HuH-7.5 (cell line): Measurements from ENCODE around the gene VRK1.

ENCODE experiments used
- DNase-seq: peaks from one replicate; pipeline ENCODE4 v3.0.0; 2011; ENCODE audit warnings: low spot score

VRK1 gene

DNA sequence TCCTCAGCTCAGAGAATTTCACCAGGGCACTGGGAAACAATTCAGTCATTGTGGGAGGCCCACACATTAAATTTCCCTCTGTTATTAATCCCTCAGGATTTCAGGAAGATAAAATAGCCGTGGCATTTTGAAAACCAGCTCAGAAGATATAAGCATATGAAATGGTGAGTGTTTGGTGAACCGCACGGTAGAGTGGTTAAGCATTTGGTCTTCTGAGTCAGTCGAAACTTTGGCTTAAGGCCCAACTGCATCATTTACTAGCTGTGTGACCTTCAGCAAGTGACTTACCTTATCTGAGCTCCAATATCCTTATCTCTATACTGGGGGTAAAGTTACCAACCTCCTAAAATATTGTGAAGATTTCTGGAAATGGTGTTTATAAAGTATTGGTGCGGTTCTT lies 5.2 kb upstream of the VRK1 start:
- no peak for DNase-seq

DNA sequence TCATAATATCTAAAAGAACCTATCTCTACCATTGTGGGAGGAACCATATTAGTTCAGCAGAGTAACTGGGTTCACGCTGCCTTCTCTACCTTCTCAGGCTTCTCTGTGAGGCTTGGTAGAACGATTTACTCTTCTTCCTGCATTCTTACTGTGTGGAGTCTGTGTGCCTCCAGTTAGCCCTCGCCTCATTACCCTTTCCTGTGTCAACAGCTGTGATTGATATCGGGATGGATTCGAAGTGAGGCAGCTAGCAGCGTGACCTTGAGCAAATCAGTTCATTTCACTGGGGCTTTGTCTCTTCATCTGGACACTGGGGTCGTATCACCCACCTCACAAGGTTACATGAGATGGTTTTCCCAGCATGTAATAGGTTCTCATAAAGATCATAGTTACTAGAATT lies 4.6 kb upstream of the VRK1 start:
- no peak for DNase-seq

DNA sequence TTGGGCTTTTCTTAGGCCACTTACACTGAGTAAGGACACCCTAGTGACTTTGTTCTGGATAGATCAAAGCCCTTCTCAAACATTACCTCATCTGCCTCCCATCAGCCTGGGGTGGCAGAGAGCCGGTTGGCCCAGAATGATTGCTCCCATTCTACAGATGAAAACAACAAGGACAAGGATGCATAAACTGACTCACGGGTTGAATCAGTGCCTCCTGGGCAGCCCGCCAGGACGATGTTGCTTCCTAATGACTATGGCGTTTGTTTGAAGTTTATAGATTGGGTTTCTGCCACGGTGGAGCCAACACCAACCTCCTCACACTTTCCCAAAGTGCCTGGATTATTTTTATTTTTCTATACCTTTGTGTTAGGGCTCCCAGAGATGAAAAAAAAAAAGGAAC lies 3.6 kb upstream of the VRK1 start:
- DNase-seq, result no peak

DNA sequence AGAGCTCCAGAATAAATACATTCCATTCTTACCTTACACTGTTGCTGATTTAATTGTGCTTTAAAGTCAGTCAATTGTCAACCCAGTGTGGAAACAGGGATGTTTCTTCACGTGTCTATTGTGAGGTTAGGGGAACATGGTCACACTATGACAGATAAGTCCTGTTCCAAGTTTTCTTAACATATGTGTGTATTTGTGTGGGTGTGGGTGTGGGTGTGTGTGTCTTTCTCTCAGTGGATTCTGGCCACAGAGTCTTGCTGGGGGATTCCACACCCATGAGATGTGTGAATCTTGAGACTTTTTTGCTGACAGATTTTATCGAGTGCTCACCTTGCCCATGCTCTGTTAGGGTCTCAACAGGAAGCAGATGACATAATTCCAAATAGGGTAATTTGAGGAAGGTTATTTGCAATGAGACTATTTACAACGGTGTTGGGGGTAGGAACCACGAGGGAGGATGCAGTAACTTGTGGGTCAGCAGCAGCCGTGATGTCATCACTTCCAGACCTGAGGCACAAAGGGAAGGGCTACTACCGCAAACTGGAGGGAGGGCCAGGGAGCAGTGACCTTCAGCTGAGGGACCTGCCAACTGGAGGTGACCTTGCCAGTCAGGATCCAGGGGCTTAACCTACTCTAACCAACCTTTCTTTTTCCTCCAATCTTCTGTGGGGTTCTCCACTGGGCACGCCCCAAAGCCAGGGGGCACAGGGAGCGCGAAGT lies 1.9 kb upstream of the VRK1 start:
- no peak for DNase-seq

DNA sequence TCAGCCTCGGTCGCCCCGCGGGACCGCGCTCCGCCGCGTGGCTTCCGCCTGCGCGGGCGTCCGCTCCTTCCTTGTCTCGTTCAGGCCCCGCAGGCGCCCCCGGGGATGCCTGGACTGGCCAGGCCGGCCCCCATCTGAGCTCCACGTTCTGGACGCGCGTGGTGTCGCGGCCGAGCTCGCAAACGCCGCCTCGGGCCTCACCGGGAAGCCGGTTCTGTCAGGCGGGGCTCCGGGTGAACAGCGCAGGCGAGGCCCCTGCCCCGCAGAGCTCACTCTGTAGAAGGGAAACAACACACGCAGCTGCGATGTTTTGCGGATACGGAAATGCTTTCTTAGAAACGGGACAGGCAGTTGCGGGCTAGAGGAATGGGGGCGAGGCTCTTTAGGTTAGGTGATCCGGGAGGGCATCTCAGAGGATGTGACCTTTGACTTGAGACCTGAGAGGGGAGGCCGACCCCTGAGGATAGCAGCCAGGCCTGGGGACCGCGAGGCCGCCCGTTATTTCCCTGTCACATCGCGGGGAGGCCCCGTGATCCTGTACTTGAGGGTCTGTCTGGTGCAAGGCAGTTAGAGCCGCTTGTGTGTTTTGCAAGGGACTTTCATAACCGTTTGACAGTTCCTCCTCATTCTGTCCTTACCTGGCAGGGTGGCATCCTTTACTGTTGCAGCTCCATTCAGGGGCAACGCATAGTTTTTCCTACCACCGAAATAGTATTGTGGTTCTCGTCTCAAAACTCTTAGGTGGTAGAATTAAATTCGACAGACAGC lies 584 bp downstream of the VRK1 start:
- DNase-seq, result peak; percentile 24

DNA sequence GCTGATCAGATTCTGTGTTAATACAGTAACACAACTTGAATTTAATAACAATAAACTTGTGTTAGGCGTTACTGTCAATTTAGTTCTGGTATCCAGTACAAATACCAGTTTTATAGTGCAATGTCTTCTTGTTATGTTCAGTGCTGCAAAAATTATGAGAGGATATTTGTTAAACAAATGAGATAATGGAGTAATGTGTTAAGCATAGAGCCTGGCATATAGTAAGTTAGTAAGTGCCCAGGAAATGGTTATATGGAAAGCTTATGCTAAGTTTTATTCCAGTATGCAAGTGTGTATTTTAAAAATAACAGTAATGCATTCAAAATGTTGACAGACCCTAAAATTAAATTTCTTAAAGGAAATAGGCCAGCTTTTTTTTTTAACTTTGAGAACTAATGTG lies 1.8 kb downstream of the VRK1 start:
- no peak for DNase-seq

DNA sequence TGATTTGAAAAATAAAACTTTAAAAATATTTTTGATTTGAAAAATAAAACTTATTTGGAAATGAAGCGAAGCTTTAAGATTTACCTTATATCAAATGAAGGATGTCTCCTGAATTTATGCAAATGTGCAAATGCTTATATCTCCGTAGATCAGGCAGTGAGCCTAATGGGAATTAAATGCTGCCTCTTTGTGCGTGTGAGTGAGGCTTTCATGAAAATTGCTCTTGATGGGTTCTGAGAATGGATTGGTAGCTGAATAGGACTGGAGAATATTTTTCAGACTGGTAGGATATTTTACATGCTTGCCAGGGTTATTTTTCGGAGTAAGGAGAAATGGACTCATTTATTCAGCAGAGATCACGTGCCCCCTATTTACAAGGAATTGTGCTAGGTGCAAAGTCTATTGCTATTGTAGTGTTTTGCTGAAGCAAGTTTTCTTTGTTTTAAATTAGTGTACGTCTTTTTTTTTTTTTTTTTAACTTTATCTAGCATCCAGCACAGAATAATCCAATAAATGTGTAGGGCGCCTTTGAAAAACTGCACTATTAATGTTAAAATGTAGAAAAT lies 2.4 kb downstream of the VRK1 start:
- DNase-seq, result no peak

DNA sequence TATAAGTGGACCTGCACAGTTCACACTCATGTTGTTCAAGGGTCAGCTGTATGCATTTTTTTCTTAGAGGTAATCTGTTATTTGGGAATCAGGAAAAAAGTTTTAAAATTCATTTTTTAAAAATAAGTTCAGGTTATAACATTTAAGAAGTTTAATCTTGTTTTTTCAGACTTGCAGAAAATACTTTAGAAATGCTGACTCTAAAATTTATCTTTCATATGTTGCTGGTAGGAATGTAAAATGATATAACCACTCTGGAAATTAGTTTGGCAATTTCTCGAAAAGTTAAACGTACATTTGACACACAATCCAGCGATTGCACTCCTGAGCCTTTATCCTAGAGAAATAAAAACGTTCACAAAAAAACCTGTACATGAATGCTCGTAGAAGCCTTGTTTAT lies 4.7 kb downstream of the VRK1 start:
- no peak for DNase-seq

DNA sequence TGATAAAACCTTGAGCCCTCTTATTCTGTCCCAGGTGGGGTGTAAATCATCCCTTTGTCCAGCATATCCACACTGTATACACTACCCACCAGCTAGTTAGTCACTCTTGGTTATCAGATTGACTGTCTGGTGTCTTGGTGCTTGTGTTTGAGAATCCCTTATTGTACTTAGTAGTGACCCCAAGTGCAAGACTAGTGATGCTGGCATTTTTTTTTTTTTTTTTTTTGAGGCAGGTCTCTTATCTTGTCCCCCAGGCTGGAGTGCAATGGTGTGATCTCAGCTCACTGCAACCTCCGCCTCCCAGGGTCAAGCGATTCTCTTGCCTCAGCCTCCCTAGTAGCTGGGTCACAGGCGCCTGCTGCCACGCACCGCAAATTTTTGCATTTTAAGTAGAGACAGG lies 5.8 kb downstream of the VRK1 start:
- DNase-seq, result no peak

DNA sequence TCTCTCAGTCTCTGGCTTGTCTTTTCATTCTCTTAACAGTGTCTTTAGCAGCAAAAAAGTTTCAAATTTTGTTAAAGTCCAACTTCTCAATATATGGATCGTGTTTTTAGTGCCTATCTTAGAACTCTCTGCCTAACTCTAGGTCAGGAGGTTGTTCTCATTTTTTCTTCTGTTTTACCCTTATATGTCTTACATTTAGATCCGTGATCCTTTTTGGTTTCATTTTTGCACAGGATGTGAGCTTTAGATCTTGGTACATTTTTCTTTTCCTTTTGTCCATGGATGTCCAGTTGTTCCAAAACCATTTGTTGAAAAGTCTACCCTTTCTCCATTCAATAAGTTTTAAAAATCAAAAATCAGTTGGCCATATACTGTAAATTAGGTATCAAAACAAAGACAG lies 6.8 kb downstream of the VRK1 start:
- no peak for DNase-seq

DNA sequence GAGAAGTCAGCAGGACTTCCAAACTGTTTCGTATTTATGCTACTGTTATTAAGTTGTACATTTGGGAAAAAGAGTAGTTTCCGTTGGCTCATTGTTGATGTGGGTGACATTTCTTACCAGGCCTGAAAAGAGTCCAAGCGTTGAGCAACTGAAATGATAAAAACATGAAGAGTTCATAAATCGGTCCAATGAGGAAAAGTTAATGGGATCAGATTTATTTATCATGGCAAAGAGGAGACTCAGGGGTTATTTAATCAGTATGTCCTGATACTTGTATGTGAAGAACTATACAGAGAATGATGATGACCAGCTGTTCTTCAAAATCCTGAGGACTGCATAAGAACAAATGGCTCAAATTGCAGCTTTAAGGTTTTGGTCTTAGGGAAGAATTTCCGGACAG lies 7.7 kb downstream of the VRK1 start:
- no peak for DNase-seq

DNA sequence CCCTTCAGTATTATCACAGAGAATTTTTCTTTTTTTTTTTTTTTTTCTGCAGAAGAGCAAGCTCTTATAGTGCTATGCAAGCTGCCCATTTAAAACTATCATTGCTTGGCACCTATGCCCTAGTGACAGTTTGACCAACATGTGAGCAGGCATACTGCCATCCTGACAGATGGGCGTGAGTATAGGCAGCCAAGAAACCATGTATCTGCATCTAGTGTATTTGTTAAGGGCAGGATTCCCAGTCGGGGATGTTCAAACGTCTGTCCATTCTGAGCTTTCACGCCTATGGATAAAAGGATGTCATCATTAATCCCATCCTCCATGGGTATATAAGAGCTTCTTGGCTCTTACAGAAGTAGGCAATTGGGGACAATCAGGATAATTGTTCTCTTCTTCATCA lies 8.8 kb downstream of the VRK1 start:
- DNase-seq, result no peak

DNA sequence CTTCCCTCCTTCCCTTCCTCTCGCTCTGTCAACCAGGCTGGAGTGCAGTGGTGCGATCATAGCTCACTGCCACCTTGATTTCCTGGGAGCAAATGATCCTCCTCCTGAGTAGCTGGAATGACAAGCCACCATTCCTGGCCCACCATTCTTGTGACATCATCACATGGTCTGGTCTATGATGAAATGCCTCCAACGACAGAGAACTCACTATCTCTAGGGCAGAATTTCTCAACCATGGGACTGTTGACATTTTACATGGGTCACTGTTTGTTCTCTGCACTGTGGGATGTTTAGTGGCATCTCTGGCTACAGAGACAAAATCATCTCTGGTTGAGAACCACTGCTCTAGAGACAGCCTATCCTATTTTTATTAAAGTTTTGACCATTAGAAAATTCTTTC lies 9.7 kb downstream of the VRK1 start:
- peak; percentile 39 for DNase-seq

DNA sequence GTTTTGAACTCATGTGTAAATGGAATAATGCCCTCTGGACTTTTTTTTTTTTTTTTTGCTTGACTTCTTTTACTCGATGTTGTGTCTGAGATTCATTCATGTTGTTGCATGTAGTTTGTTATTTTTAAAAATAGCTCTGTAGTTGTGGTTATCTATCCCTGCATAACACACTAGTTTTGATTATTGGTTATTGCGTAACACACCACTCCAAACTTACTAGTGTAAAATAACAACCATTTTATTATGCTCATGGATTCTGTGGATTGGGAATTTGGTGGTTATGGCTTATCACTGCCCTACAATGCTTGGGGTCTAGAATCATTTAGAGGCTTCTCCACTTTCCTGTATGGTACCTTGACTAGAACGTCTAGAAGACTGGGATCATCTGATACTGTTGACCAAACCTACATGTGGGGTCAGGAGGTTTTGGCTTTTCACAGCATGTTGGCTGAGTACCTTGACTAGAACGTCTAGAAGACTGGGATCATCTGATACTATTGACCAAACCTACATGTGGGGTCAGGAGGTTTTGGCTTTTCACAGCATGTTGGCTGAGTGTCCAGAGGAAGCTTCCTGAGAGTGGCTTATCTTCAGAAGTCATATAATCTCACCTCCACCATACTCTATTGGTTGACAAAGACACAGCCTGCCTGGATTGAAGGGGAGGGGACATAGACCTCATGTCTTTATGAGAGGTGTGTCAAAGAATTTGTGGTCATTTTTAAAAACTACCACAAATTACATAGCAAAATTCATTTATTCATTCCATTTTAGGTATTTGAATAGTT lies 11.6 kb downstream of the VRK1 start:
- no peak for DNase-seq

DNA sequence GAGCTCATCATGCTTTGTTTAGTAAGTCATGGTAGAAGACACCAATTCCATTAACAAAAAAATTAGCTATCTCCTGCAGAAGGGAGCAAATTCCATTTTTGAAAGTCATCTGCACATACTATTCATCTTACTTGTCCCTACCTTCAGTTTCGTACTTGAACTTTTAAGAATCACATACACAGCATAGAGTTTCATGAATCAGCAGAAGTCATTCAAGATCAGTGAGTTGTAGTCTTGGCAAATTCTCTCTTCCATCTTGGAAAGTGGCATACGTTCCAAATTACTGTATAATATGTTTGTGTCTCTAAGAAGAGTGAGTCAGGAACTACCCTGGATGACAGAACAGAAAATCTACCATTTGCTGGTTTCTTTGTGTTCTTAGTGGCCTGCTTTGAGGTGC lies 14.1 kb downstream of the VRK1 start:
- DNase-seq, result no peak

DNA sequence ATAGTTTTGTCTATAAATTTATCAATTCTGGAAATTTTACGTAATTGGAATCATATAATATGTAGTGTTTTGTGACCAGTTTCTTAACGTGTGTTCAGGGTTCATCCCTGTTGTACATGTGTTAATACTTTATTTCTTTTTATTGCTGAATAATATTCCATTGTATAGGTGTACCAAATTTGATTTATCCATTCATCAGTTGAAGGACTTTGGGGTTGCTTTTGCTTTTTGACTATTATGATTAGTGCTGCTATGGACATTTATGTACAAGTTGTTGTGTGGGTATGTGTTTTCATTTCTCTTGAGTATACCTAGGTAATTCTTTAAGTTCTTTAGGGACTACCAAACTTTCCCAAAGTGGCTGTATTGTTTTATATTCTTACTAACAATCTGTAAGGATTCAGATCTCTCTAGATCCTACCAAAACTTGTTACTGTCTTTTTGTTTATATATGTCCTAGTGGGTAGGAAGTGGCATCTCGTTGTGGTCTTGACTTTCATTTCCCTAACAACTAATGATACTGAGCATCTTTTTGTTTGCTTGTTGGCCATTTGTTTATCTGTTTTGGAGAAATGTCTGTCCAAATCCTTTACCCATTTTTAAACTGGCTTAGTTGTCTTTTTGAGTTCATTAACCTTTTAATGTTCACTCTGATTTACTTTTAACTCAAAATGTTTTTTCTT lies 14.9 kb downstream of the VRK1 start:
- no peak for DNase-seq

DNA sequence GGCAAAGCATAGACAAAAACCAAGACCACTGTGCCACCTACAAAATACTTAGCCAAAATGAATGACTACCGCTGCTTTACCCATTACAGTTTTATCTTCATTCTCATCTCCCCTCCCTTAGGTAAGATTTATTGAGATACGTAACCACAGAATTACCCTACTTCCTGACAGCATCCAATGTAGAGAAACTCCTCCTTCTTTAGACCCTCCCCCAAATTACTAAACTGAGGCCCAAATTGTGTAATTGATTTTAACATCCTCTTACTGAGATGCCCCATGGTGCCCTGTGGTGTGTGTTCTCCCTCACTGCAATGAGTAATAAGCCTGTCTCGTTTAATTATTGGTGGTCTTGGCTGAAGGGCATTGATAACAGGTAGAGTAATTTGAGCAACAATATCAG lies 19.1 kb downstream of the VRK1 start:
- DNase-seq, result no peak

DNA sequence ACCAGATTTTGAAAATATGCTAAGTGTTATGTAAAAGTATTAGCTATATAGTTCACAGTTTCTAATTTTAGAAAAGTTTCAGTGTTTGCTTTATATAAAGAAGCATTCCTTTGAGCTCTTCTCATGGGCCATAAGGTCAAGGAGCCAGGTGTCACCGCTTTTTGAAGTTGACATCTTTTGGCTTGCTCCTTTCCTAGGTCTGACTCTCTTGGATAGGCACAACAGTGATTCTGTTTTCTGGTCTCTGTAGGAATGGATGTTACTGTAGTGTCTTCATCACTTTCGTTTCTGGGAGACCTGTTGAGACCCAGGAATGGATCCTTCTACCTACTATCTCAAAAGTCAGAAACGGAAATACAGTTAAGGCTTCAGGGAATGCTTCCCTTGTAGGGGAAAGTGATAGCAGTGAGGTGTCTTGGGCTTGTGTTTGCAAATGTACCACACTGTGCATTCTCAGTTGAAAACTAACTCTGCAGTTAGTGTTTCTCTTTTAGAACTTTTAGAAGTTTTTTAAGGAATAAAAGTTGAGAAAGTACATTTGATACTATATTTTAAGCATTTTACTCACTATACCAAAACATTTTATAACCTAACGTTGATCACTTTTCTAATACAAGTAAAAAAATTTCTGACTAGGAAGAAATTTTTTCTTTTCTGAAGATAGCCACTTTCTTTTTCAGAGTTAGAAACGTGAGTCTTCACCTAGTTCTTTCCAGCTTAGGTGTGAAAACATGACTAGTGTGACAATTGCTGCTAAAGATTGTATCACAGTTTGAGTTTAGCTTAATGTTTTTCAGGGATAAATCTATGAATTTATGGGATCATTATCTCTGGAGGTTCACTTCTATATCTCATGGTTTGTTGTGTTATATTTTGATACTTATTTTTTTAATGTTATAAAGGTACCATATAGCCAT lies 20.8 kb downstream of the VRK1 start:
- DNase-seq, result no peak

DNA sequence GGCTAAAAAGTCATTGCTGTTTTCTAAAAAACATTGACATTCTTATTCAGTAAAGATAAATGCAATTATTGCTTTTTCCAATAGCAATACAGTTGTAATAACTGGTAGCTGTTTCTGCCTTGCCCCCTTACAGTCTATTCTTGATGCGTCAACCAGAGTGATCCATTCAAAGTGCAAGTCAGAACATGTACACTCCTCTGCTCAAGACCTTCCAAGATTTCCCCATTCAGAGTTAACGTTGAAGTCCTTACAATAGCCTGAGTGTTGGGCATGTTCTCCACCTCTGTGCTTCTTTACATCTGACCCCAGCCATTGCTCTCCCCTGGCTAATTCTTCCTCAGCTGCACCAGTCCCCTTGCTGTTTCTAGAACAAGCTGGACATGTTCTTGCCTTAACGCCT lies 24.3 kb downstream of the VRK1 start:
- DNase-seq, result no peak

DNA sequence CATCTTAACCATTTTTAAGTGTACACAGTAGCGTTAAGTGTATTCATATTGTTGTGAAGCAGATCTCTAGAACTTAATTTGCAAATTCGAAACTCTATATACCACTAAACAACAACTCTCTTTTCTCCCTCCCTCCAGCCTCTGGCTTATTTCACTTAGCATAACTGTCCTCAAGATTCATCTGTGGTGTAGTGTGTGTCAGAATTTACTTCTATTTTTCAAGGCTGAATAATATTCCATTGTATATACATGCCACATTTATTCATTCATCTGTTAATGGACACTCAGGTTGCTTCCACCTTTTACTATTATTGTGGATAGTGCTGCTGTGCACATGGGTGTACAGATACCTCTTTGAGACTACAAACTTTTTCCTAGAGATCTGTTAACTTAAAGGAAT lies 26.5 kb downstream of the VRK1 start:
- no peak for DNase-seq

DNA sequence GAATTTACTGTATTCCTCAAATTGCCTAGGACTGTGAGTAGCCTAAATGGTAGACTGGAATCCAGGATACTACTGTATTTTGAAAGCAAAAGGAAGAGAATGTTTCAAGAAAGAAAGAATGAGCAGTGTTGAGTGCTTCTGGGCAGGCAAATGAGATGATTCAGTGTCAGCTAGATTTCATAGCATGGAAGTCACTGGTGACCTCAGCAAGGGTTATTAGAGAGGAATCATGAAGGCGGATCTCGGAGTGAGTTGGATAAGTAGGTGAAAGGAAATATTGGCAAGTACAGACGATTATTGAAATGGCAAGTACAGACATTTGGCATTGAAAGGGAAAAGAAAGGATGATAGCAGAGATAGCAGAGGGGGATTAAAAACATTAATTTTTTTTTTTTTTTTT lies 27.1 kb downstream of the VRK1 start:
- DNase-seq, result no peak
